Fibroblast of skin of left quadriceps (primary cell): ENCODE results near the gene HTR7.

Source experiments
- DNase-seq, 2 experiments: peaks; one replicate each; pipeline ENCODE4 v3.0.0-alpha.2; 2013; ENCODE audit warnings: low read depth in 2 of 2

HTR7 gene

DNA sequence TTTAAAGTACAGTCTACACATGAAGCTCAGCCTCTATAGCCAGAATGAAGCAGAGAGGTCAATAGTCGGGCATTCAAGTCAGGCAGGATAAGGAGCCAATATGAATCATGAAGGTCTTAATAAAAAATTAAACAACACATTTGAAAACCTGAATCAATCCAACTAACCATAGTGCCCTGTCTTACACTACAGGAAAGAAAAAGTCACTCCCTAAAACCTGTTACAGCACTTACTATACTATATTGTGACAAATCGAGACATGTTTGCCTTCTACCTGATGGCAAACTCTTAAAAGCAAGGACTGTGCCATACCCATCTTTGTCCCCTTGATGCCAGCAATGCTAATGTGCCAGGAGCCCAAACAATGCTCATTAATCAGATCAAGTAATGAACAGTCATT lies 117.6 kb downstream of the HTR7 start:
- no peak for DNase-seq

DNA sequence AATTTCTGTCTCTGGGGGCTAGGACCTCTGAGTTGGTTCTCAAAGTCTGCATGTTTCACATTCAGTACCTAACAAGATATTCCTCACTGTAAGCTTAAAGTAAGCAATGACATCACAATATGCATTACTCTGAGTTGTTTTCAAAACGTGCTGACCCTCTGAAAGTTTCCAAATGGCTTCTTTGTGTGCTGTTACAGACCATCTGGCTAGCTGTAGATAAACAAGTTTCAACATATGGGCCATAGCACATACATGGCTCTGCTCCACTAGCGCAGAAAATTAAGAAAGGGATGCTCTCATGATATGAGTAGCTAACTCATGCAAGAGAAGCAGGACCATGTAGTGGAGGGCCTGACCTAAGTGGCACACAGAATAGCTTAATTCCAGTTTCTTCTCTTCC lies 119.0 kb downstream of the HTR7 start:
- no peak for DNase-seq

- DNase-seq: no peak
Measured at GRCh38 chr10:90734415-90734814, 123.4 kb downstream of the HTR7 start.

DNA sequence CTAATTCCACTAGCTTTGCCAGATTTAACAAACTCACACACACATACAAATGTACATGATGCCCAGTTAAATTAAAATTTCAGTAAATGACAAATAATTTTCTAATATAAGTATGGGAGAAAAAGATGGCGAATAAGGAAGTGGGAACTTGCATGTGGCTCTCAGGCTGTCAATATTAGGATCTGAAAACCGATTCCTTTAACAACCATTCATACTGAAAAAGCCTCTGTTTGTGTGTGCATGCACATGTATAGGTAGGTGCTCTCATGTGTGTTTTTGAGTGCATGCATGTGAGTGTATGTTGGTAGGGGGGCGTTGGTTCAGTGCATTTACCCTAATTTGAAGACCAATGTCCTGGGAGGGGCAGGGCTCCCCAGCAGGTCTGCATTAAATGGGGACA lies 125.3 kb downstream of the HTR7 start:
- DNase-seq: no peak

DNA sequence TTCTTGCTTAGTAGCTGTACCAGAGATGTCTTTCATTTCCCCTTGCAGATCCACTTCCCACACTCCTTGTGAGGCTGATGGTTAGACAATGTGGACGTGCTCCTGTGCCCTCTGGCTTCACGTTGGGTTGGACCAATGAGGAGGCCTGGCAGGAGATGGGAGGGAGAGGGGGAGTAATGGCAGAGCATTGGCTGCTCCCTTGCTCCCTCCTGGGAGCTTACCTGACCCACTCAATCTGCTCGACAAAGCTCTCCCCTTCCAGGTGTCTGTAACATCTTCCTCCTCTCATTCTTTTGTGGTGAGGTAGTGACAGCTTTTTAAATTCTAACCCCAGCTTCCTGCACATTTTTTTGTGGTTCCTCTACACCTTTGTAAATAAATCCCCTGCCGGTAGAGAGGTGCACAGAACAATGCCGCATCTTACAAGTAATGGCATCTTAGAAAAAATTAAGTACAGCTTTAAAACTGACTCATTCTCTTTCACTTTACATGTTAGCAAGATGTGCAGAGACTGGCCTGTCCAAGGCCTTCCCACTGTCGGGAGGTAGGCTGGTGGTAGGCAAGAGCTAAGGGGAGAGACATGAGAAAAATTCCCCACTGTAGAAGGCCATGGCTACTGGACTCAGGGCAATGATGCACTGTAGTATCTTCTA lies 134.3 kb downstream of the HTR7 start:
- no peak for DNase-seq

DNA sequence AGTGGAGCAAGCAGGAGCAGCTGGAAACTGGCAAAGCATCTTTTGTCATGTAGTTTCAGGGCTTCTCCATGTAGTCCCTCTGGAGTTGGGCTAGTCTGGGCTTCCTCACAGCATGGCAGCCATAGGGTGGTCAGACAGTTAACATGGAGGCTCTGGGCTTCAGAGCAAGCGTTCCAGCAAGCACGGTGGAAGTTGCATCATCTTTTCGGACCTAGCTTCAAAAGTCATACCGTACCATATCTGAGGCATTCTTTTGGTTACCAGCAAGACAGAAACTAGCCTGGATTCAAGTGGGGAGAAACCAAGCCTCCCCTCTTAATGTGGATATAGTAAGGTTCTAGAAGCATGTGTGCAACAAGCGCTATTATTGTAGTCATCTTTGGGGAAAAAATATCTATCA lies 135.0 kb downstream of the HTR7 start:
- no peak for DNase-seq

DNA sequence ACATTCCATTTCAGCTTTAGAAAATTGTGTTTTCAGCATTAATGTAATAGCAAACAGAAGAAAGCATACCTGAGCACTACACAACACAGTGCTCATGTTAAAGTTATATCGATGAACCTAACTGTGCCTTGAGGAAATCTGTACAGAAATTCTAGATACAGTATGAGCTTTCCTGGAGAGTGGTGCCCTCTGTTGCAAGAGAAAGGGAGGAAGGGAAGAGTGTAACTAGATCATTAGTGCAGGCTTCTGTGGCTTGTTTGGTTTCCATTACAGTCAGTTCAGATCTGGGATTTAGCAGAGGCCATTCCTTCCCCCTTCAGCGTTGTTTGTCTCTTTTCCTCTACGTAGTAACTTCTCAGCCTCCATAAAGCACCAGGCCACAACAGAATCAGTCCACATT lies 139.7 kb downstream of the HTR7 start:
- DNase-seq: peak in 1 of 2 experiments; percentile 2

GRCh38 chr10:90712529-90712928 lies 145.3 kb downstream of the HTR7 start:
- no peak for DNase-seq

GRCh38 chr10:90709727-90710126 lies 148.1 kb downstream of the HTR7 start:
- no peak for DNase-seq

DNA sequence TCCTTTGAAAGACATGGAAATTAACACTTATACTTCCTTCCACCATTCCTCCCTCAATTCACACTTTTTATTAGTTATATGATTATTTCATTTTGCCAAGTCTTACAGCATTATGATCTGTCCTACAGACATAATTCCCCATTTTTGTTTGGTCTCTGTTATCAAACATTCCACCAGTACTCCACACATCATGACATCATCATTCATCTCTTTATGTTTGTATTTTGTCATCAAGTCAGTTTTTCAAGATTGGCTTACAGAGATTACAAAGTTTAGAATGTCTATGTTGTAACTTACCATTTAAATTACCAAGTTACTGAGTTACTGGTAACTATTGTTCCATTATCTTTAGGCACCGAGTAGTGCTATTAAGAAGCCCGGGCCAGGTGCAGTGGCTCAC lies 150.2 kb downstream of the HTR7 start:
- no peak for DNase-seq

GRCh38 chr10:90701428-90701827 lies 156.4 kb downstream of the HTR7 start:
- no peak for DNase-seq

- DNase-seq: no peak
Measured at GRCh38 chr10:90695915-90696676, 161.7 kb downstream of the HTR7 start.
